HG03103 (cell line): Measurements from ENCODE around the gene MEGF6.

Experiments used
- ATAC-seq: cut with Tn5 transposase; IDR thresholded peaks from one replicate; pipeline ENCODE4 v1.9.1; 2021; ENCODE audit warnings: low read depth; ENCODE audit not compliant: unreplicated experiment

The MEGF6 gene

GRCh38 chr1:3544040-3544977 is 67.0 kb downstream of the MEGF6 start:
- no peak for ATAC-seq

GRCh38 chr1:3543076-3544039 is 68.0 kb downstream of the MEGF6 start:
- ATAC-seq: no peak

DNA sequence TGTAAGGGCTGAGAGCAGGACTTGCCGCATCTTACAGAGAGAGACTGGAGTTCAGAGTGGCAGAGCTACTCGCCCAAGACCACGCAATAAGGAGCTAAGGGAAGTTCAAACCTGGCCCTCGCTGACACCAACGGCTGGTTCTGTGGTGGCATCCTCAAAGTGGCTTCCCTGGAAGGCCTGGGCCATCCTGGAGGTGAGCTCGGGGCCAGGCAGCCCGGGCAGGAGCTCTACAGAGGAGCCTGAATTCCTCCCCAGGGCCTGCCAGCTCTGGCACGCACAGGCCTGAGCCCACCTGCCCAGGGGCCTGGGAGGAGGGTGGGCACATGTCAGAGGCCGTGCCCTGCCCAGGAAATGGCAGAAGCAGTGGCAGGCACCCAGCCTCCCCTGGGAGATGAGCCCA is 68.6 kb downstream of the MEGF6 start:
- ATAC-seq: no peak

DNA sequence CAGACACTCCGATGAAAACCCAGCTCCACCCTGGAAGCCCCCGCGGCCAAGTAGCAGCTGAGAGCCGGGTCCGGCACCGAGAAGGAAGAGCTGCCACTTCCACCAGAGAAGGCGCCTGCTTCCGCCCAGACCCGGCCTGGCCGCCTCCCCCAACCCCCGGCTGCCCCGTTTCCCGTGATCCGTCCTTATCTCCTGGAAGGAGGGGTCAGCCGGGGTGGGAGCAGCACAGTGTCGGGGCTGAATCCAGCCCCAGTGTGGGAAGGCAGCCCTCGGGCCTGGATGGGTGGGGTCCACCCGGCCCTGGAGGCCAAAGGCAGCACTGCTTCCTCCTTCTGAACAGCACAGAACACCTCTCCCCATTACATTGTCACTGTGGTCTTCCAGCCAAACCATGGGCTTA is 69.4 kb downstream of the MEGF6 start:
- no peak for ATAC-seq

GRCh38 chr1:3541465-3541864 is 69.8 kb downstream of the MEGF6 start:
- no peak for ATAC-seq

- no peak for ATAC-seq
Measured at GRCh38 chr1:3540876-3541275, 70.4 kb downstream of the MEGF6 start.

- ATAC-seq: no peak
Measured at GRCh38 chr1:3539707-3540425, 71.4 kb downstream of the MEGF6 start.

- no peak for ATAC-seq
Measured at GRCh38 chr1:3537359-3537758, 73.9 kb downstream of the MEGF6 start.

- ATAC-seq: no peak
Measured at GRCh38 chr1:3536420-3537195, 74.7 kb downstream of the MEGF6 start.

DNA sequence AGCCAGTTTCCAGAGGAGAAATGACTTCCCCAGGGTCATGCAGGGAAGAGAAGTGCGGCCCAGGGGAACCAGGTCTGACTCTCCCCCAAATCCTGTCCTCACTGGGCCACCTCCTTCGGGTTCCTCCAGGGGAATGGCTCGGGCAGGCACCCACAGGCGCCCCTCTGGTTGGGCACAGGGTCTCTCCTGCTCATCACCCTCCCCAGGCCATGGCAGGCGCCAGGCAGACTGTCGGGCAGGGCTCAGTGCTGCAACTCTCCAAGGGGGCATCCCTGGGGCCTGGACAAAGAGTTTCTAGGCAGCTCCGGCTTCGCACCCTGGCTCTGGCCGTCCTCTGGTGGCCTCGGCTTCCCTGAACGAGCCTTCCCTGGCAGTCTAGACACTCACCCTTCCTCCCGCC is 75.6 kb downstream of the MEGF6 start:
- ATAC-seq: no peak

GRCh38 chr1:3534803-3535637 is 76.3 kb downstream of the MEGF6 start:
- ATAC-seq: no peak

DNA sequence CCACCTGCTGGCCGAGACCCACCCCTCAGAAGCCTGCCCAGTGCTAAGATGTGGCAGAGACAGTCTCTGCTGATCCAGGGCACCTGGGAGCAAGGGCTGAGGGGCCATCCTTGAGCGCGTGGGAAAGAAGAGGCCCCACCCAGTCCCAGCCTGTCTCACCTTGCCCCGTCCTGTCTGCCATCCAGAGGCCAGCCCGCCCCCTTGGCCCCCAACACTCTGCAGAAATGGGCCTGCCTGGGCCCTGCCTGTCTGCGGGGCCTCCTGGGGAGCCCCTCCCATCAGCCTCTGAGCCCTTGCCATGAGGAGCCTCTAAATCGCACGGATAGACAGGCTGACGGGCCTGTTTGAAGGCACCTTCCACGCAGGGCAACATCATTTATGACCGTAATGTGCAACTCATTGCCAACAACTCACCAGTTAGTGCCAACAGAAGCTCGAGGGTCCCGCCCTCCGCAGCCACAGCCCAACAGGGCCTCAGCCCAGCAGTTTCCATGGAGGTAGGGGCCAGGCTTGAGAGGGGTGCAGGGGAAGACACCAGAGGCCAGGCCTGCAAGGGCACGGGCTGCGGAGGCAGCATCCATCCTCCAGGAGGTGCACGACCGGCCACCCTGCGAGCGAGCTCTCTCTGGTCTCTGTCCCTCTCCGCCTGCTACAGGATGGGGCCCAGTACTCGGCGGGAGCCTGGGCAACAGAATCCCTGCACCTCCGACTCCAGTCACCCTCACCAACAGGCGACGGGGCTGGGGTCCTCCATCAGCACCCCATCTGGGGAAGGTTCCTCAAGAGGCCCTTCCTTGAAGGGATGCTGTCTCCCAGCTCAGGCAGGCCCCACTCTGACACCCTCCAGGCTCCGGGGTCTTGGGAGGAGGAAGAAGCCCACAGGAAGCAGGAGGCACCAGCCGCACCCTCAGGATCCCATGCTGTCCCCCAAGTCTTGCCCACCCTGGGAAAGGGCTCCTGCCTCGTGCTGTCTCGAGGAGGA is 78.0 kb downstream of the MEGF6 start:
- ATAC-seq: no peak

GRCh38 chr1:3531928-3532327 is 79.4 kb downstream of the MEGF6 start:
- no peak for ATAC-seq

- no peak for ATAC-seq
Measured at GRCh38 chr1:3530926-3531818, 80.1 kb downstream of the MEGF6 start.

DNA sequence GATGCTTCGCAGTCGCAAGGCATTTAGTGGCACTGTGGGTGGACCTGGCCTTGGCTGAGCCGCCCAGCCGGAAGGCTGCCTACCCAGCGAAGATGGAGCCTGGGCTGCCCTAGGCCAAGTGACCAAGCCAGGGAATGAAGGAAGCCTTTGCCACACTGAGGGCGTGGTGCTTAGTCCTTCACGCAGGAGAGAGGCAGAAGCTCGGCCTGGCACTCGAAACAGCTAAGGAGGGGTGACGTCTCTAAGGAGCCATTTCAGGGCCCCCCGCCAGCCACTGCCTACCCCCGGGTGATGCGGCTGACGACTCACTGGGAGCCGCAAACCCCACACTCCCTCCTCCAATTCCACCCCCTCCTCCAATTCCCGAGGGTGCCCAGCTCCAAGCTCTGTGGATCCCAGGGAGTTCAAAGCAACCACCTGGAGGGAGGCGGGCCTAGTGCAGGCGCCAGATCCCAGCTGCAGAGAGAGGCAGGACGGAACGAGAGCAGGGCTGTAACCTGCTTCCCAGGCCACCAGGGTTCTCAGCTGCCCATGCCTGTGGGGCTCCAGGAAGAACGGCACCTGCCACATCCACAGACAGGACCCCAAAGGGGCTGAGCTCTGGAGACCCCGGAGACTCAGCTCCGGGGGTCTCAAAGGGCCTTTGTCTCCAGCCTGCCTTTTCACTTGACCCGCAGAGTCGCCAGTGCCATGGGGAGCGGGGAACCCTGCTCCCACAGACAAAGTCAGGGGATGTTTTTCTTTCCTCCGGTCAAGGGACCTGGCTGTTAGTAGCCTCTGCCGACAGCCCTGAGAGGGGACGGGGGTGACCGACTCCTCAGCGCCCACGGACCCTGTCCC is 81.0 kb downstream of the MEGF6 start:
- no peak for ATAC-seq

- ATAC-seq: no peak
Measured at GRCh38 chr1:3529099-3529729, 82.1 kb downstream of the MEGF6 start.
